Cardiac muscle cell (in vitro differentiated cells and primary cell): ENCODE measurements around the gene ARHGAP8. TPM values are rescaled to one million over a fixed set of nuclear protein-coding genes. Genes with fewer than 3 reads are reported as not detected.

Experiments used
- DNase-seq, 2 donors: peaks; one replicate each; pipeline versions ENCODE4 v3.0.0 to v3.0.0-alpha.2; 2010 to 2017; ENCODE audit warnings: low read depth in 1 of 2, low spot score in 1 of 2
- H3K27ac ChIP-seq: fragments of 200-600 bp; sonication (generic); 2 replicates; pipeline ENCODE4 v1.5.1; 2016
- H3K27me3 ChIP-seq: fragments of 200-600 bp; sonication (generic); 2 replicates; pipeline ENCODE4 v1.6.0; 2016; ENCODE audit warnings: control low read depth
- H3K36me3 ChIP-seq: fragments of 200-600 bp; sonication (generic); 2 replicates; pipeline ENCODE4 v1.5.1; 2016; ENCODE audit warnings: control low read depth
- H3K4me1 ChIP-seq: fragments of 200-600 bp; sonication (generic); 2 replicates; pipeline ENCODE4 v1.8.1; 2017; ENCODE audit warnings: low read depth, mild to moderate bottlenecking, mixed run types
- H3K4me3 ChIP-seq: fragments of 200-600 bp; sonication (generic); 2 replicates; pipeline ENCODE4 v1.5.1; 2016; ENCODE audit warnings: mild to moderate bottlenecking
- H3K9me3 ChIP-seq: fragments of 200-600 bp; sonication (generic); 2 replicates; pipeline ENCODE4 v1.5.1; 2017; ENCODE audit warnings: low read depth, mild to moderate bottlenecking, control low read depth
- CTCF ChIP-seq: IDR thresholded peaks from 2 replicates; pipeline ENCODE4 v1.5.1; 2012; ENCODE audit warnings: low read depth, mild to moderate bottlenecking, low read length
- polyA plus RNA-seq: library from polyadenylated mRNA; unstranded; fragments of >200 nt; fragmentation: Nextera tagmentation; extraction: Ambion mirVana; gene quantifications from 2 replicates; pipeline ENCODE4 v1.2.1, GENCODE V29; 2016
- total RNA-seq: library from RNA; depleted of rRNA; stranded (reverse); fragments of >200 nt; gene quantifications from 2 replicates; pipeline ENCODE4 v1.2.3, GENCODE V29; 2016

ARHGAP8 gene
- total and polyA plus RNA-seq, 2 experiments from 2014 or later: 1.2 to 2.4 TPM

- H3K4me1 ChIP-seq: no peaks in the 10 kb centered on the region
- no peak for DNase-seq
- no peaks in the 10 kb centered on the region for H3K9me3 ChIP-seq
- H3K36me3 ChIP-seq: no peaks in the 10 kb centered on the region
- H3K4me3 ChIP-seq: no peak overlapping the region
- no peak for TF ChIP-seq CTCF
- H3K27ac ChIP-seq: no peak overlapping the region
- no peaks in the 10 kb centered on the region for H3K27me3 ChIP-seq
These were observed 6.6 kb downstream of the ARHGAP8 start for GRCh38 chr22:44759001-44759400.

GRCh38 chr22:44759430-44760310, 7.3 kb downstream of the ARHGAP8 start:
- H3K4me3 ChIP-seq: no peak overlapping the region
- H3K36me3 ChIP-seq: no peaks in the 10 kb centered on the region
- no peaks in the 10 kb centered on the region for H3K9me3 ChIP-seq
- no peaks in the 10 kb centered on the region for H3K27me3 ChIP-seq
- no peak for TF ChIP-seq CTCF
- no peak overlapping the region for H3K27ac ChIP-seq
- DNase-seq: no peak
- no peaks in the 10 kb centered on the region for H3K4me1 ChIP-seq

DNA sequence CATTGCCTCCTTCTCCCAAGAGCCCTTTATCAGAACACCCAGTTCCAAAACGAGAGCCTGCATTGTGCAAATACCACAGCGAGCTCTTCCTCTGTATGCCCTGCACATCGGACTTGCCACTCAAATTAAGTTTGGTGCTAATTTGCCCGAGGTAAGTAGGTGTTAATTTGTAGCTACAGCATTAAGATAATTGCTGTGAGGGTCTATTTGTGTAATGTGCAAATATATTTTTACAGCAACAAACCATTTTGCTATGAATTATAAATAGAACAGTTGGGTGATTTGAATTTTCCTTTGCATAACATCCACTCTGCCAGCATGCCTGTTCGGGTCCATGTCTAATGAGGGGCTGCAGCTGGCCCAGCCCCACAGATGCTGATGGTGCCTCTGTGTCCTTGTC, 8.1 kb downstream of the ARHGAP8 start:
- Histone ChIP-seq H3K36me3 (no peaks in the 10 kb centered on the region), H3K27me3 (no peaks in the 10 kb centered on the region), H3K27ac (no peak overlapping the region), H3K4me1 (no peaks in the 10 kb centered on the region), H3K9me3 (no peaks in the 10 kb centered on the region), H3K4me3 (no peak overlapping the region)
- TF ChIP-seq CTCF: no peak
- no peak for DNase-seq

GRCh38 chr22:44761025-44761424, 8.7 kb downstream of the ARHGAP8 start:
- no peaks in the 10 kb centered on the region for H3K4me1 ChIP-seq
- no peak for DNase-seq
- H3K27ac ChIP-seq: no peak overlapping the region
- H3K9me3 ChIP-seq: no peaks in the 10 kb centered on the region
- H3K4me3 ChIP-seq: no peak overlapping the region
- no peaks in the 10 kb centered on the region for H3K36me3 ChIP-seq
- no peaks in the 10 kb centered on the region for H3K27me3 ChIP-seq
- no peak for TF ChIP-seq CTCF

DNA sequence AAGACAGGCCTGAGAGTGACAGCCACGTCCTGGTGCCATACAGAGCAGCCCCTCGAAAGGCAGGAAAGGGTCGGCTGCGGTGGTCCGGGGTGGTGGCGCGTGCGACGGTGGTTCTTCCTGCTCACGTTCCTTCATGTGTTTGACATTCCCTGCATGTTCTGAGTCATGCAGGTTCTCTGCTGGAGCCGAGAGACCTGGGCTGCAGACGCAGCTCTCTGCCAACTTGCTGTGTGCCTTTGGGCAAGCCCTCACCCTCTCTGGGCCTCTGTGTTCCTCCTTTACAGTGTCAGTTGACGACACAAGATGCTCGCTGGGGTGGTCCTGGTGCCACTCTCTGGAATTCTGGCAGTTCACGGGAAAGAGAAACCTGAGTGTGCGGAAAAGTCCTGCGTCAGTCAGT, 12.0 kb downstream of the ARHGAP8 start:
- DNase-seq: no peak
- H3K4me1 ChIP-seq: no peaks in the 10 kb centered on the region
- H3K9me3 ChIP-seq: no peaks in the 10 kb centered on the region
- H3K27me3 ChIP-seq: no peaks in the 10 kb centered on the region
- TF ChIP-seq CTCF: no peak
- H3K4me3 ChIP-seq: no peak overlapping the region
- H3K27ac ChIP-seq: no peak overlapping the region
- H3K36me3 ChIP-seq: no peaks in the 10 kb centered on the region
